Spleen (tissue), 13 donors: Measurements from ENCODE around the gene MECR. TPM values are rescaled to one million over a fixed set of nuclear protein-coding genes. Genes with fewer than 3 reads are reported as not detected.

ENCODE experiments used
- DNase-seq: peaks from one replicate; pipeline ENCODE4 v3.0.0-alpha.2; 2020
- H3K27ac ChIP-seq, 8 donors: fragments of 200-600 bp; sonication (generic) in 7 of 8; 1 replicate in 4 of 8; 2 replicates in 4 of 8; pipeline versions ENCODE4 v1.5.0 to v1.8.0; 2016 to 2021; ENCODE audit warnings: inconsistent platforms in 4 of 8, mild to moderate bottlenecking in 4 of 8, moderate library complexity in 1 of 8
- H3K27me3 ChIP-seq, 7 donors: fragments of 200-600 bp; sonication (generic) in 6 of 7; replicated peaks in 1 of 7; 1 replicate in 4 of 7; 2 replicates in 3 of 7; pipeline versions ENCODE4 v1.5.0 to v1.8.0; 2016 to 2021; ENCODE audit warnings: inconsistent platforms in 3 of 7, mild to moderate bottlenecking in 1 of 7
- H3K36me3 ChIP-seq, 6 donors: fragments of 200-600 bp; sonication (generic) in 5 of 6; 1 replicate in 4 of 6; 2 replicates in 2 of 6; pipeline versions ENCODE4 v1.5.0 to v1.8.0; 2016 to 2021; ENCODE audit warnings: inconsistent platforms in 2 of 6
- H3K4me1 ChIP-seq, 6 donors: fragments of 200-600 bp; sonication (generic) in 5 of 6; 1 replicate in 3 of 6; 2 replicates in 3 of 6; pipeline versions ENCODE4 v1.5.0 to v1.8.0; 2016 to 2021; ENCODE audit warnings: inconsistent platforms in 3 of 6
- H3K4me3 ChIP-seq, 8 donors: fragments of 200-600 bp; sonication (generic) in 7 of 8; 1 replicate in 4 of 8; 2 replicates in 4 of 8; pipeline versions ENCODE4 v1.5.0 to v1.8.0; 2016 to 2021; ENCODE audit warnings: inconsistent platforms in 4 of 8, mild to moderate bottlenecking in 4 of 8, moderate library complexity in 2 of 8
- H3K9me3 ChIP-seq, 8 donors: fragments of 200-600 bp; sonication (generic) in 7 of 8; 1 replicate in 4 of 8; 2 replicates in 4 of 8; pipeline versions ENCODE4 v1.5.0 to v1.8.0; 2016 to 2021; ENCODE audit warnings: inconsistent platforms in 4 of 8
- CTCF ChIP-seq, 11 experiments: fragments of 200-600 bp in 7 of 11; fragments of 450-650 bp in 4 of 11; sonication (generic) in 4 of 11; IDR thresholded peaks in 8 of 11; conservative IDR thresholded peaks in 3 of 11; 1 replicate in 7 of 11; 2 replicates in 4 of 11; pipeline versions ENCODE4 v1.4.0 to v1.8.0; 2016 to 2021; ENCODE audit warnings: antibody characterized with exemption in 11 of 11, inconsistent platforms in 4 of 11, mild to moderate bottlenecking in 1 of 11
- POLR2A ChIP-seq, 3 donors: fragments of 450-650 bp; IDR thresholded peaks; one replicate each; pipeline ENCODE4 v1.5.1; 2017; ENCODE audit warnings: antibody characterized with exemption in 3 of 3, mild to moderate bottlenecking in 1 of 3
- POLR2AphosphoS5 ChIP-seq, 3 donors: sonication (generic); formaldehyde crosslinking; IDR thresholded peaks; one replicate each; pipeline ENCODE4 v1.5.1; 2017; ENCODE audit warnings: antibody characterized with exemption in 3 of 3
- WGBS, 5 donors: extraction: QIAGEN DNeasy Blood & Tissue Kit in 3 of 5; methylation state at CpG; one replicate each; pipeline versions ENCODE4 v1.1.5 to v1.1.7; 2013 to 2018; 5-methylcytosine and 5-hydroxymethylcytosine counted together
- intact Hi-C: fragments of 100-400 bp; cut with DNase I; formaldehyde crosslinking; loops from one replicate; pipeline ENCODE4 v1.15.0; 2023; ENCODE audit warnings: low total_unique reads
- long read RNA-seq, 2 donors: transcript quantifications; one replicate each; lab custom pipeline, GENCODE V29; 2026
- polyA plus RNA-seq, 3 donors: library from polyadenylated mRNA; stranded (reverse); fragments of 200-250 nt; gene quantifications; one replicate each; pipeline ENCODE4 v1.2.1, GENCODE V29; 2013
- total RNA-seq, 7 donors: library from RNA; depleted of rRNA in 3 of 7; stranded (reverse); fragments of >200 nt in 3 of 7; fragmentation: NEBNext Ultra II Directional in 4 of 7; extraction: Animal tissue kit (Norgen Biotek cat#: 25700) in 4 of 7; gene quantifications; one replicate each; pipeline versions ENCODE4 v1.1.0 to v1.2.1, GENCODE V29; 2016 to 2021
- donor health status: healthy with polysubstance abuse.
- donor health status: DM: no; HTN: no; CAD: no; lungs with moderate emphysema.
- donor health status: DM: no; HTN: no; CAD: no.
- donor health status: Bipolar disorder and iron deficiency.
- donor health status: healthy.
- donor health status: DM: no; HTN: no; CAD: no.
- donor health status: DM: yes; HTN: yes; CAD: no.

MECR gene
- total RNA-seq (10 to 100 TPM in 4 of 7 donors, 1 to 10 TPM in 3; 6.4 to 25.4 (median 12.9) TPM), polyA plus RNA-seq (10 to 100 TPM; 14.3 to 18.3 (median 17.8) TPM)
- long read RNA-seq, donor 1, partial matches to known transcripts, result 0 of 4 reads
- long read RNA-seq, donor 1, other reads (novel, unspliced or antisense), result 0 of 4 reads
- long read RNA-seq, donor 2, partial matches to known transcripts, result 0 of 3 reads
- long read RNA-seq, donor 2, other reads (novel, unspliced or antisense), result 0 of 3 reads

DNA sequence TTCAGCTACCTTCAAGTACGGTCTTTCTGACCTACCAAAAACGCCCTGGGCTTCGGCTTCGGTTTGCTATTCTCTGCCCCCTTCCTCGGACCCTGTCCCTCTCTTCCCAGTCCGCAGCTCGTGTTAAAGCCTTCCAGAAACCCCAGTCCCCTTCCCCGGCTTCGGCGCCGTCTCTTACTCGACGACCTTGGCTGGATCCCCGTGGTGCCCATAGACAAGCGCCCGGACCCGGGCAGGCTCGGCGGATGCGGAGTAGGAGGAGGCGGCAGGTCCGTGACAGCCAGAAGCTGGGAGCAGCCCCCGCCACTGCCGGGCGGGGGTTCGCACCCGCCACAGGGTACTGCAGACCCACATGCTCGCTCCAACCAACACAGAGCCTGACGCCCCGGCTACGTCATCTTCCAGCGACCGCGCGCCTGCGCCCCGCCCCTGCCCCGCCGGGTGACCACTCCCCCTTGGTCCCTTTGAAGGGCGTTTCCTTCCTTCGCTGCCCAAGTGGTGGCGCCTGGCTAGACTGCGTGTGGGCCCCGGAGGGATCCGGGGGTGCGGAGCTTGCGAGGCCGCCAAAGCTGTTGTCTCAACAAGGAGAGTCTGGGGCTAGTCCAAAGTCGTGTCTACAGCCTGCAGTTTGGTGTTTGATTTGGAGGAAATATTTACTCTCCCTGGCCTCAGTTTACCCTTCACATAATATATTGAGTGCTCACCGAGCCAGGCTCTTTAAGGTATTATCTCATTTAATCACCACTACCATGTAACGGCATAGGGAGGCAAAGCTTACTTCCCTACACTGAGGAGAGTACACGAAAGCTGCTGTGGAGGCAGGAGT, at the start of gene MECR:
Gene MECR, minus strand, starts transcription at position 382 of the 826 bp plus-strand sequence. Its CDS starts 28 bp downstream, at position 354.
- DNase-seq, result peak; percentile 98
- Histone ChIP-seq H3K27ac (peak within 1 kb of the TSS; percentile 33 to 83 (median 73)), H3K36me3 (no peaks in the 10 kb centered on the region), H3K9me3 (no peaks in the 10 kb centered on the region), H3K4me1 (peaks cover 11 to 36% (median 19%) of the 10 kb centered on the region in 6 donors), H3K27me3 (peaks cover 0 to 23% (median 0%) of the 10 kb centered on the region in 7 donors), H3K4me3 (peak within 1 kb of the TSS; percentile 55 to 83 (median 79))
- intact Hi-C loops, result loop anchor here (10.0 kb wide), 1 partner anchor 1484 kb away; no protein-coding TSS in a partner anchor
- 3 to 5% (median 3%) methylated on average over 27 to 52 of the region's 52 CpGs for WGBS, 5 donors
- peak in 1 of 3 donors; percentile 18 for TF ChIP-seq POLR2A (IDR thresholded peaks at IDR 0.05)
- peak in 6 of 11 experiments; percentile 12 to 52 (median 40) for TF ChIP-seq CTCF (IDR thresholded peaks at IDR 0.05 in 8 of 11, conservative IDR thresholded peaks at IDR 0.05 in 3 of 11)
- TF ChIP-seq POLR2AphosphoS5 (IDR thresholded peaks at IDR 0.05), result peak; percentile 88 to 93 (median 92)

DNA sequence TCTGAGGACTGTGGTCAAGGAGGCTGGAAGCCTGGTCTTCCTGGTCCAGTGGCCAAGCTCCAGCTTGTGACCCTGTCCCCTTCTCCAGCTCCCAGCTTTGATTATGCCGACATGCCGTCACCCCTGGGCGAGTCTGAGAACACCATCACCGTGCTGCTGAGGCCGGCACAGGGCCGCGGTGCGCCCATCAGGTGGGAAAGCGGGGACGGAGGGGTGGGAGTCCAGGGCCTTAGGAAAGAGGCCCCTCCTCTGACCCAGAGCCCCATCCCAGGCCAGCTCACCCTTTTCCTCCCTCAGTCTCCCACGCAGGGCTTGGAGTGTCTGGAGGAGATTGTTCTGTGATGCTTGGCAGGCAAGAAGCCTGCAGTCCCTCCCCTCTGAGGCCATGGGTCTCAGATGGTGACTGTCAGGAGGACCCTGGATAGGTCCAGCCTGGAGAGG, 49.2 kb upstream of the MECR start:
- TF ChIP-seq CTCF (IDR thresholded peaks at IDR 0.05 in 8 of 11, conservative IDR thresholded peaks at IDR 0.05 in 3 of 11), result no peak
- no peak for TF ChIP-seq POLR2AphosphoS5 (IDR thresholded peaks at IDR 0.05)
- TF ChIP-seq POLR2A (IDR thresholded peaks at IDR 0.05), result no peak
- WGBS, 5 donors, result 84 to 95% (median 86%) methylated on average over 11 of the region's 11 CpGs
- Histone ChIP-seq H3K36me3 (no peaks in the 10 kb centered on the region), H3K4me3 (no peak overlapping the region), H3K27me3 (peaks cover 0 to 15% (median 0%) of the 10 kb centered on the region in 7 donors), H3K4me1 (peaks cover 0 to 9% (median 0%) of the 10 kb centered on the region in 6 donors), H3K9me3 (peaks cover 0 to 3% (median 0%) of the 10 kb centered on the region in 8 donors), H3K27ac (no peak overlapping the region)
- intact Hi-C loops, result no loop called here
- no peak for DNase-seq

- 91 to 94% (median 94%) methylated on average over 13 of the region's 13 CpGs for WGBS, 5 donors
- peaks cover 0 to 9% (median 0%) of the 10 kb centered on the region in 6 donors for H3K4me1 ChIP-seq
- no peak overlapping the region for H3K4me3 ChIP-seq
- peaks cover 0 to 3% (median 0%) of the 10 kb centered on the region in 8 donors for H3K9me3 ChIP-seq
- intact Hi-C loops, result no loop called here
- DNase-seq, result no peak
- H3K27me3 ChIP-seq, result peaks cover 0 to 15% (median 0%) of the 10 kb centered on the region in 7 donors
- no peaks in the 10 kb centered on the region for H3K36me3 ChIP-seq
- H3K27ac ChIP-seq, result no peak overlapping the region
- no peak for TF ChIP-seq POLR2A (IDR thresholded peaks at IDR 0.05)
- TF ChIP-seq POLR2AphosphoS5 (IDR thresholded peaks at IDR 0.05), result no peak
- no peak for TF ChIP-seq CTCF (IDR thresholded peaks at IDR 0.05 in 8 of 11, conservative IDR thresholded peaks at IDR 0.05 in 3 of 11)
These were observed 48.7 kb upstream of the MECR start for GRCh38 chr1:29279406-29279805.
